Gastroesophageal sphincter (tissue), 4 donors: ENCODE results near the gene LPO. TPM values are rescaled to one million over a fixed set of nuclear protein-coding genes. Genes with fewer than 3 reads are reported as not detected.

Experiments used
- total RNA-seq, 4 donors: library from RNA; depleted of rRNA; stranded (reverse); fragments of >200 nt; gene quantifications; one replicate each; pipeline ENCODE4 v1.1.0, GENCODE V29; 2016

Gene LPO
- total RNA-seq, 4 donors from 2014 or later: 0.15 to 0.77 TPM; not detected in 2

Other genes starting within 250 kb of the LPO start
- gene SRSF1, start 231.3 kb upstream of the LPO start, total RNA-seq: 100 to 1,000 TPM; 139 to 240 (median 198) TPM
- 10 to 100 TPM; 26.1 to 38.2 (median 31.3) TPM for gene DYNLL2, start 155.2 kb upstream of the LPO start, total RNA-seq
- not detected for gene OR4D1, start 90.2 kb upstream of the LPO start, total RNA-seq
- gene OR4D2, start 71.6 kb upstream of the LPO start, total RNA-seq: not detected
- gene EPX, start 45.9 kb upstream of the LPO start, total RNA-seq: not detected
- 1 to 10 TPM; 6.7 to 9.3 (median 7.9) TPM for gene MKS1, start 19.3 kb upstream of the LPO start, total RNA-seq
- 1 to 10 TPM in 1 of 4 donors, not detected in 3; 1.6 TPM for gene MPO, start 42.4 kb downstream of the LPO start, total RNA-seq
- 10 to 100 TPM in 3 of 4 donors, 1 to 10 TPM in 1; 7.4 to 44.8 (median 23.0) TPM for gene TSPOAP1, start 90.2 kb downstream of the LPO start, total RNA-seq
- gene SUPT4H1, start 113.6 kb downstream of the LPO start, total RNA-seq: 10 to 100 TPM; 40.1 to 55.4 (median 45.1) TPM
- gene RNF43, start 178.9 kb downstream of the LPO start, total RNA-seq: under 1 TPM in 2 of 4 donors, not detected in 2; 0.16 to 0.79 TPM
- gene HSF5, start 249.8 kb downstream of the LPO start, total RNA-seq: under 1 TPM in 1 of 4 donors, not detected in 3; 0.13 TPM